ENCODE results near the gene SYN1.

The SYN1 gene

GRCh38 chrX:47539860-47540259, 79.8 kb downstream of the SYN1 start:
- no peak for TF ChIP-seq CTCF (conservative IDR thresholded peaks at IDR 0.05; ENCODE audit: low read length)
- DNase-seq (ENCODE audit: low read depth), result no peak
- no peak overlapping the region for H3K4me3 ChIP-seq (ENCODE audit: low read length)

GRCh38 chrX:47530049-47530448, 89.6 kb downstream of the SYN1 start:
- DNase-seq (ENCODE audit: low read depth), result no peak
- H3K4me3 ChIP-seq (ENCODE audit: low read length), result no peak overlapping the region

GRCh38 chrX:47529548-47529947, 90.1 kb downstream of the SYN1 start:
- no peak for DNase-seq (ENCODE audit: low read depth)
- no peak overlapping the region for H3K4me3 ChIP-seq (ENCODE audit: low read length)
- no peak for TF ChIP-seq CTCF (conservative IDR thresholded peaks at IDR 0.05; ENCODE audit: low read length)

More at GRCh38 chrX:47530049-47530448, 89.6 kb downstream of the SYN1 start:
- no peak for TF ChIP-seq CTCF (conservative IDR thresholded peaks at IDR 0.05; ENCODE audit: low read length)

GRCh38 chrX:47523713-47524166, 95.9 kb downstream of the SYN1 start:
- H3K4me3 ChIP-seq (ENCODE audit: low read length), result peak overlapping the region; percentile 59
- DNase-seq (ENCODE audit: low read depth), result no peak
- TF ChIP-seq CTCF (conservative IDR thresholded peaks at IDR 0.05; ENCODE audit: low read length), result no peak

- DNase-seq (ENCODE audit: low read depth), result peak; percentile 66
- TF ChIP-seq CTCF (conservative IDR thresholded peaks at IDR 0.05; ENCODE audit: low read length), result peak; percentile 58
- peak overlapping the region; percentile 59 for H3K4me3 ChIP-seq (ENCODE audit: low read length)
Observed at GRCh38 chrX:47523297-47523696, 96.4 kb downstream of the SYN1 start.

Measured in AG10803 (cell line).